ENCODE data around the gene PRKCE.

PRKCE gene

DNA sequence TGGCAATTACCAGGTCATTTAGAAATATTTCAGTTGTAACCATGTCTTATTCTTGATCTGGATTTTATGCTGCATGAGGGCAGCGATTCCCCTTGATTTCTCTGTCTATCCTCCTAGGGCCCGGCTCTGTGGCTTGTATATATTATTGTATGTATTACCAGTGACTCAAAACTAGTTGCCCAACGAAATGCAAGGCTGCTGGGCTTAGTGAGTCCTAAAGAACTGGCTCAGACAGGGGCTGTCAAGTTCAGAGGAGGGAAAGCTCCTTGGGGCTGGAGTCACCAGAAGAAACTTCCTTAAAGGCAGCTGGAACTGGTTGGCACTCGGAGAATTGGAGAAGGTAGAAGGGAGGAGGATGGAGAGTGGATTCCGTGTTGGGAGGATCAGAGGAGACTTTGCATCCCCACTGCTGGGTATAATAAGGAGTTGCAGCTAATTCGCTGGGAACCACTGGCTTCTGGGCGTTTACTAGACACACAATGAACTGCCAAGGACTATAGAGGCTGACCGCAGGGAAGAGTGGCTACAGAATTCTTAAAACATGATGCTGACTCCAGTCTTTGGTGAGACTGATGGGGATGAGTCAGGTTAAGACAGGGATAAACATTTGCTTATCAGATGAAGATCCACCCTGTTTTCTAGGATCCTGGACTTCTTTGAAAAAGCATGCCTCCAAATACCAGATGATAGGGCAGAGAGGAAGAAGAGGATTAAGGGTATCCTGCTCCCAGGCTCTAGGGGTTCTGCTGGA is 104.3 kb downstream of the PRKCE start:
- peak; percentile 86 for DNase-seq (ENCODE audit: low spot score)

DNA sequence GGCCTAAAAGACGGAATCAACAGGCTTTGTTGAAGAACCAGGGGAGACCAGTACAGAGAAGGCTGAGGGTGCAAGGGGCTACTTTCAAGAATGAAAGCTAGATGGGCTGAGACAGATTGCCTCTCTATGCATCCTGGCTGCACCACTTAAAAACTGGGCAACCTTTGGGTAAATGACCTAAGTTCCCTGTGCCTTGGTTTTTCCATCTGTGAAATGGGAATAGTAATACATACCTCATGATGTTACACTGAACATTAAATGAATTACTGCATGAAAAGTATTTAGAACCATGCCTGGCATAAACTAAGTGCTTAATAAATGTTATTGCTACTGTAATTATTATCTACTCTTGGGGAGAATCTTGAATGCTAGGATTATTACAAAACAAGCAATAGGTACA is 106.5 kb downstream of the PRKCE start:
- no peak for DNase-seq (ENCODE audit: low spot score)

DNA sequence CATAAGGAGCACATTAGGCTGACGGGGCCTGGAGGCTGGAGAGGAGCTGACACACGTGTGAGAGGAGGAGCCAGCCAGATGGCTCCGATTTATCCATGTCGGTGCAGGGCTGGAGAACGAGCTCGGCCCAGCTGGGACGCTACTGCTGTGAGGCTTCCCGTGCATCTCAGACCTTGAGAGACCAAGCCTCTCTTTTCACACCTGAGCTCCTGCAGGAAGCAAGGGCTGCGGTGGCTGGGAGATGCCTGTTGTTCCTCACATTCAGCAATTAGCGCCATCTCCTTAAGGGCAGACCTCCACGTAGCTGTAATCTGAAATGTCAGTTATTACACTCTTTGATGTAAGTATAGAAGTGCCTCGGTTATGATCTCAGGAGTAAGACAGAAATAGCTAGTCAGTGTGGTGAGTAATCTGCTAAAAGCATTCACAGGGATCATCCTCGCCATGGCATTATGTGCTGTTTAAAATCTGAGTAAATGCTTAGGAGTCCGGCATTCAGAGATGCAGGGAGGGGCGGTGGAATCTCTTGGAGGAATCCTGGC is 107.9 kb downstream of the PRKCE start:
- peak; percentile 66 for DNase-seq (ENCODE audit: low spot score)

DNA sequence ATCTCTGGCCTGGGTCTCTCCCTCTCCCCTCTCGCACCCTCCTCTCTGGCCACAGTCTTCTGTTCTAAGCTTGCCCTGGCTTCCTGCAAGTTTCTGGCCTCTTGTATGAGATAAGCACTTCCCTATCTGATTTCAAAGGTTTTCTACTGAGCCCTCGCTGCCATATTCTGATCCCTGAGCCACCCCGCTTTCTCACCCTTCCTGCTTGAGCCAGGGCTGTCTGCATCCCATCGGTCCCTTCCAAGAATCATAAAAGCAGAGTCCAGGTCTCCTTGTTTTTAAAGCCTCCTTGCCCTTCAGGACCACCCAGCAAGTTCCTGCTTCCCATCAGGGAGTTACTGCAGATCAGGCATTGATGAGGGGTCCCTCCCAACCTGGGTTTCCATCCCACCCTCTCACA is 110.2 kb downstream of the PRKCE start:
- no peak for DNase-seq (ENCODE audit: low spot score)

DNA sequence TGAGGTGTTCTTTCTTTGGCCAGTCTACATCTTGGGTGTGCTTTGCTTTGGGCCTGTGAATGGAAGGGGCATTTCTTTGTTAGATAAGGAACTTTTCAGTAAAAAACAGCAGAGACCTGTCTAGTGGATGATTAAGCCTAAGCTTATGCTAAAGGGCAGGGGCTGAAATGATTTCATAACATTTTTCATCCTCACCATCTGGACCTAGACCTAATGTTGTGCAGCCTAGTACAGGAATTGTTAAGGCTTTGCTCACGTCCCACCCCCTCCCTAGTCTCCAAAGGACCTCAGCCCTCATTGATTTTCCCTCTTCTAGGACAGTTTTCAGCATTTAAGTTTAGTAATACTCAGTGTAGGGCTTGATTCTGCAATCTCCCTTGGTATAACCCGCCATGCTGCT is 111.8 kb downstream of the PRKCE start:
- DNase-seq (ENCODE audit: low spot score) = no peak

DNA sequence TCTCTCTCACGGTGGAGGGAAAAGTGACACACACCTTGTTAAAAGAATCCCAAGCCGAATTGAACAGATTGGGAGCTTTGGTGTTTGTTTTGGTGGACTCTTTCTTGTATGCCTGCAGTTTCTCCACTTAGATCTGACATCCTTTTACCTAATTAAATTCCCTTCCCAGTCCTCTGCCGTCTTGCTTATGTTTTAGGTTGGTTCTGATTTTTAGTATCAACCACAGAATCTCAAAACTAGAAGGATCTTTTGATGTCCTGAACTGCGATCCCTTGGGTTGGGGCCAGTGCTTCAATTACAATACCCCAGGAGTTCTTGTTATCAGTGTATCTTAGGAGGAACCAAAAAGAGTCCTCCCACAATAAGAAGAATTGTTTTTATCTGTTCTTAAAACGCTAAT is 112.3 kb downstream of the PRKCE start:
- DNase-seq (ENCODE audit: low spot score) = no peak

DNA sequence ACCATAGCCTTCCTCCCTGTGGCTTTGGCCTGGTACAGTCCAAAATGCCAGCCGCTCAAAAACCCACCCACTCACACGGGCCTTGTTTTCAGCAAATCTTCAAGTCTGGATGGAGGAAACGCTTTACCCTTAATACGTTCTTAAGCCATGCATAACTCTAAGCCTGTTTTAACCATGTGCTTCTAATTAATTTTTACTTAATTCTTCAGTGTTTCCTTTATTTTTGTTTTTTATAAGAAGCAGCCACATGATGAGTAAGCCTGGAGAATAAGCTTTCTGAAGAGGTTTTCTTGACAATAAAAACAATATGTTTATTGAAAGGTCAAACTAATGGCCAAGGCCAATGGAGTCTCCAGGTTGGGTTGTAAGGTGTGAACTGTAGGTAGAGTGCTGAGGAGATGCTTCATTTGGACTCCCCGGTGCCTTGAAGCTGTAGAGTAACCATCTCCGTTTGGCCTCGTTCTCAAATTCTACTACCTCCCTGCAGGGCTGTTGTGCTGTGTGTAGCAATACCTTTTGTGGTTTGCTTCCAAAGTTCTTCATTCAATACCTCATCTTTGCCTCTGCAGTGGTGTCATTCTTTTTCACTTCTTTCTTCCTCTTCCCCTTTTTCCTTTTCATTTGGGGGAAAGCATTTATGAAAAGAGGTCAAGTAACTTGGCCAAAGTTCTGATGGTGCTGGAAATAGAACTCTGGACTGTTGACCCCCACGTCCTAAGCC is 113.7 kb downstream of the PRKCE start:
- DNase-seq (ENCODE audit: low spot score) = no peak

DNA sequence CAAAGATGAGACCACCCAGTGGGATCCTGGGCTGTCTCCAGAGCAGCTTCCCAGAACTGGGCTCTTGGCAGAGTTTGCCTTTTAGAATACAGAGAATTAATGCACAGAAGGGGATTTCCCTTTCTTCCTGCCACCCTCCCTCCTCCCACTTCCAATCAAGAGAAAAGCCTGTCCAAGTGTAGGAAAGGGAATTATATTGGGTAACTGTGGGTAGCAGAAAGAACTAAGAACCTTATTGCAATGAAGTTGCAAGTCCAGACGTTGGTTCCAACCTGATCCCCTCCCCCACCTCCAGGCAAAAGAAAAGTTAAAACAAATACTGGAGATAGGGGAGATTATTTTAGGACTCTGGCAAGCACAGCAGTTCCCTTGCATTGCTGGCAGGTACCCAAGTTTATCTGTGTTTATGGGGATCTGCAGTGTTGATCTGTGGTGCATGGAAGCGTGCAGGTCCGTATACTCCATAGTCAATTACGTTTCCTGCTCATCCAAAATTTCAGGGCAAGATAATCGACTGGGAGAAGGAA is 114.3 kb downstream of the PRKCE start:
- no peak for DNase-seq (ENCODE audit: low spot score)

DNA sequence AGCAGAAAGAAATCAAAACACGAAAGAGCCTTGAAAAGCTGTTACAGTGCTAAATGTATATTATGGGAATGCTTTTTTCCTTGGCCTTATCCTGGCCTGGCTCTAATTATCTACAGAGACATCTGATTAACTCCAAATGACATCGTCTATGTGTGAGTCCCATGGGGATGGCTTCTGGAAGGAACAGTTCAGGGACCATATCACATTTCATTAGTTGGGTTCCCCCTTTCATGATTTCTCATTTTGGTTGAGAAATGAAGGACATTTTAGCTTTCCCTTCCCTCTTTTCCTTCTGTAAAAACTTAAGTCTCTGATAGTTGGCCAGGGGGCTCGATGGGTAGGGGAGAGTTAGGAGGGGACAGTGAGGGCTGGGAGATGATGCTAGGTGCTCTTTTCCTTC is 116.7 kb downstream of the PRKCE start:
- no peak for DNase-seq (ENCODE audit: low spot score)

DNA sequence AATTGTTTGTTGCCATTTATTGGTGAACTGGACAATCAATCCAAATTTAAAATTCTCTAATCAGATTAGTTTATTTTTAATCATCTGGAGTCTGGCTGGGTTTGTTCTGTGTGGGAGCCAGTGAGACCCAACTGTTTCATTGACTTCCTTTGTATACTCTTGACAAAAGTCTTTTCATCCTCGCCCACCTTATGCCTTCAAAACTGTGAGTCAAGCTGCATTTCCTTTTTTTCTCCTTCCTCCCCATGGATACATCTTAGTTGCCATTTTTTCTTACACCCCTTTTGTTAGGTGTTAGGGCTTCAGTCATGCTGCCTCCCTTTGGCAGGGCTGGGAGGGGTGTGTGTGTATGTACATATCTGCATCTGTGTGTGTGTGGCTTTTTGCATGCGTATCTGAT is 117.6 kb downstream of the PRKCE start:
- no peak for DNase-seq (ENCODE audit: low spot score)

DNA sequence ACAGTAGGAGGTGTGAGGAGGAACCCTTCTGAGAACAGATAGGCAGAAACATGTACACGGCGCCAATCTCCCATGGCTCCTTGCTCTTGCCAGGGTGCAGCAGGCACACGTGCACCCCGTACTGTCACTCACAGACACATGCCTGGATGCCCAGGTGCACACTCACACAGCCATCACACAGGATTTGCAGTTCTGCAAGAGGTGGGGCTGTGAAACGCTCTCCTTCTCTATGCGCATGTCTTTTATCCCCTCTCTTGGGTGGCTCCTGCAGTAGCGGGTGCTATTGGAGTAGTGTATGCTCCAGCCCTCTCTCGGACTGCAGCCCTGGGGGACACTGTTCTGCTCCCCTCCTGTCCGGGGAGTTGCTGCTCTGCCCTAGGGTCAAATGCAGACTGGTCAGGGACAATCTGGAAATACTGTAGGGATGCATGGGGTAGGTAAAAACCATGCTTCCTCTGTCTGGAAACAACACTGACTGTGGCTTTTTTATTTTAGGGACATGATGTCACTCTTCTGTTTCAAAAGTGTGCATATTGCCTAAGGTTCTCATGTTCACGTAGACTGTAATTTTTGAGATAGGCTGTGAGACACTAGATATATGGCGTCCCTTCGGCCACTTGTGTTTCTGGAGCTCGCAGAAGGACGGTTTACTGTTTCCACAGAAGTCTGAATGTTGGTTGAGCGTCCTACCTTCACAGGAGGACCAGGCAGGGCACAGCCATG is 118.5 kb downstream of the PRKCE start:
- no peak for DNase-seq (ENCODE audit: low spot score)

DNA sequence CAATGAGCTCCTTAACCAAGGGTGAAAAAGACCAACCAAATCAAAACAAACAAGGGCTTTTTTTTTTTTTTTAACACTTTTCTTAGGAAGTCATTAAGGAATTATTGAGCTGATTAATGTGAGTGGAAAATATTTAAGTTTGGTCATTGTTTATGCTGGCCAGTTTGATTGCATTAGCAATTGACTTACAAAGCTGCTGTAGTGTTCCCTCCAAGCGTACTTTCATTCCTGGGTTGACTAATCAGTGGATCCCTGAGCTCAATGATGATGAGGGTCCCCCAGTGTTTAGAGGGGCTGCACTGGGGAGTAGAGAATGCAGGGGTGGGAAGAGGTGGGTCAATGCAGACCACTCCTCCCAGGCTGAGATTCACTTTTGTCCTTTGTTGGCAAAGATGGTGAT is 119.3 kb downstream of the PRKCE start:
- DNase-seq (ENCODE audit: low spot score) = no peak

DNA sequence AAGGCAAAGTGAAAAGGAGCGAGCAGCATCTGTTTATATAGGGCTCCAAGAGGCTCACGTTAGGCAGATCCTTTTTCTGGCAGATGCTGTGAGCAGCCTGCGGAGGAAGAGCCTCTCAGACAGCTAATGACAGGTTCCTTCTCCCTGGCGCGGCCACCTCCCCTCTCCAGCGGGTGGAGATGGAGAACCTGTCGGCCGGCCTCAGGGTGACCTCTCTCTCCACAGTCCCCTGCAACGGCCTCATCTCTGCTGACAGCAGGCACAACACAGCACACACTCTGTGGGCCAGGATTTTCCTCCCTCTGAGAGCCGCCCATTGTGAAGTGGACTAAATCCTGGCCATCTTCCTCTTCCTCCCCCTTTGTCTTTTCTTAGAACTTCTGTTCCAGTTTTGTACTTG is 119.8 kb downstream of the PRKCE start:
- DNase-seq (ENCODE audit: low spot score) = peak; percentile 38

DNA sequence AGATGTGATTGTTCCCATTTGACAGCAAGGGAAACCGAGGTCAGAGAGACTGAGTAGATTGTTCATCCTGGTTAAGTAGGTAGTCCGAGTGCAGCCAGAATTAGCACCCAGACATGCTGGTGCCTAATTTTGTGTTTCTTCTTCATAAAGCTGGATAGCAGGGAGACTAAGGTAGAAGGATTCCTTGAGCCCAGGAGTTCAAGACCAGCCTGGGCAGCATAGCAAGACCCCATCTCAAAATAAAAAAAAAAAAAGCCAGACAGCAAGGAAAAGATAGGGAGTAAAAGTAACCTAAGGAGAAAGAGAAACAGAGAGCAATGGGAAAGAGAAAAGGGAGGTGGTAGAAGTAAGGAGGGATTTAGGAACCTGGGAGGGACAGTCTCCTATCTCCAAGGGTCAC is 120.6 kb downstream of the PRKCE start:
- DNase-seq (ENCODE audit: low spot score) = no peak

DNA sequence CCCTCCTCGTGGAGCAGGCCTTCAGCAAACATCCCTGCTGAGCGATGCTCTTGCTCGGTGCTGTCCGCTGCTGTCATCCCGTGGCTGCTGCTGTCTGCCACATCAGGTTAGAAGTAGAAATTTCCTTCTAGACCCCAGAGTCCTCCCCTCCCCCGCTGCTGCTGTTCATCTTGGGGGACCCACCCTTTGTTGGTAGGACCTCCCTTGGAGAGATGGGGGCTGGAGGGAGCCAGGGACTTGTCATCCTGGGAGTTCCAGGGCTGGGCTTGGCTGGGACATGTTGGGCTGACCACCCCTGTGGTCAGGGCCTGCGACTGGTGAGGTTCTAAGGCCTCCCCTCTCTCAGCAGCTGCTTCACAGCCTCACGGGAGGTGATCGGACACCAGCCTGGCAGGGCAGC is 122.4 kb downstream of the PRKCE start:
- DNase-seq (ENCODE audit: low spot score) = no peak

DNA sequence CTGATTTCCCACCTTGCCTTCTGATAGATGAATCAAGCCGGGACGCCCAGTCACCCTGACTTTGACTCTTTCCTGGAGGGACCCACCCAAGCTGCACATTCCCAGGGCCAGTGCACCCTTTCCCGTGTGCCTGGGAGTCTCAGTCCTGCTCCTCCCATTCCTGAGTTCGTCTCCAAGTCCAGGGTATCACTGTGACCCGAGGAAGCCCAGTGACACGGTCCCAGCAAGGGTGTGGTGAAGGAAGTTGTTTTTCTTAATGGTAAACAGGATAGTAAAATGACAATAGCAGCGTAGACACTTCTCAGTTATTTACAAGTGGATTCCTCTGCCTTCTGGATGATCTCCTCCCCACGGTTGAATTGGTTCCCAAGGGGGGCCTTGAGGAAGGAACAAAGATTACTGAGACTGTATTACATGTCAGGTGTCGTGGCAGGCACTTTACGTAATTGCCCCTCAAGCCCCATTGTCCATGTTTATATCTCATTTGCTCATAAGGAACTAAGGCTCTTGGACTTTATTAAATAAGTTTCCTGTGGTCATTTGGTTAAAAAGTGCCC is 123.3 kb downstream of the PRKCE start:
- no peak for DNase-seq (ENCODE audit: low spot score)

DNA sequence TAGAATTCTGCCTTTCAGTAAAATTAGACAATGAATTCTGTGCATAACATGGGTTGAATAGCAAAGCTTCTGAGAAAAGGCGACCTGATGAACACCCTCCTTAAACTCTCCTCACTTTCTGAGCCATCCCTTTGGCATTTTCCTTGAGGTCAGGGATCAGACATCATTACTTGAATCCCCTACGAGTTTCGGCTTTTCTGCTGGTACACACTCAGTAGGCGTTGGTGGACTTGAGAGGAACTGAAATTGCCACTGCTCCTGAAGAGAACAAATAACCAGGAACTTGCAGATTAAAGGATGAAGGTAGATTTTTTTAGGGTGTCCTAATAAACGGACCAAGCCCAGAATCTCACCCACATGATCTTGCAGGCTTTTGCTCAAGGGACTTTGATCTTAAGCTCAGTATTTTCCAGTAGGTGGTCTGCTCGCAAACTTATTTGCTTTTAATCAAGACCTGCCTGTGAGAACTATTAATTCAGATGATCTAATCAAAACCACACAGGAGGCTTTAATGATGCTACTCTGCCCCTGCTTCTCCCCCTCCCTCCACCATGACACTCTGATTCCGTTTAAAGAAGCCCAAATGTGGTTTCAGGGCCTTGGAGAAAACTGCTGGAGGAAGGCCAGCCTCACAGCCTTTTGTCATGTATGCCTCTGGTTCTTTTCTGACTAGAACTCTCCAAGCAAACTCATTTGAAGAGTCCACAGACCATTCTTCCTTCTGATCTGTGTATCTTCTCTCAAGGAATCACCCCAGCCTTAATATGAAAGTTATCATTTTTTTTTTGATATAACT is 124.9 kb downstream of the PRKCE start:
- DNase-seq (ENCODE audit: low spot score) = peak; percentile 49

DNA sequence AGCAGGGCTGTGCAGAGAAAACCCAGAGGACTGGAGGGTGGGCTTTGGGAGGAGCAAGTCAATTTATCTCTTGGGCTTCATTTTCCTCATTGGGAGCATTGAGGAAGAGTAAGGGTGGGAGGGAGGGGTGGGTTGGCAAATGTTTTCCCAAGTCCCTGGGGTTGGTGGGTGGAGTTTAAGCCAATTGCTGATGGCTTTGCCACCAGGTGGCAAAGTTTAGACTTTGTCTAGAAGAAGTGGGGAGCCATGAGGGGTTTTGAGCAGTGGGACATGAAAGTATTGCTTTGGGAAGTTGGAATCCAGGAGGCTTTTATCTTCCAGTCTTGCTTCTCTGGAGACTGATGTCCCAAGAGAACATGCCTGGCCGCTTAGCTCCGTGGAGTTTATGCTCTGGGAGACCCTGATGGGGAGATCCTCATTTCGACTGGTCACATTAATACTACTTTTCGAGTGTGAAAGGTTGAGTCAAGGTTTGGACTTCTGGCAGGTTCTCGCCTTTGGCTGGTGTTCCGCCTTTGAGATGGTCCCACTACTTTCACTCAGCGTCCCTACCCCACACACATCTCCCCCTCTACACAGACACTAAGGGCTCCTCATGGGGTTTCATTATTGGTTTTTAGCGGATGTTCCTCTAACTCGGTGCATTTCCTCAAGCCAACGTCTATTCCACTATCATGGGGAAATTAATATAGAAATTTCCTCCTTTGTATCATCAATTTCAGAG is 126.7 kb downstream of the PRKCE start:
- no peak for DNase-seq (ENCODE audit: low spot score)

DNA sequence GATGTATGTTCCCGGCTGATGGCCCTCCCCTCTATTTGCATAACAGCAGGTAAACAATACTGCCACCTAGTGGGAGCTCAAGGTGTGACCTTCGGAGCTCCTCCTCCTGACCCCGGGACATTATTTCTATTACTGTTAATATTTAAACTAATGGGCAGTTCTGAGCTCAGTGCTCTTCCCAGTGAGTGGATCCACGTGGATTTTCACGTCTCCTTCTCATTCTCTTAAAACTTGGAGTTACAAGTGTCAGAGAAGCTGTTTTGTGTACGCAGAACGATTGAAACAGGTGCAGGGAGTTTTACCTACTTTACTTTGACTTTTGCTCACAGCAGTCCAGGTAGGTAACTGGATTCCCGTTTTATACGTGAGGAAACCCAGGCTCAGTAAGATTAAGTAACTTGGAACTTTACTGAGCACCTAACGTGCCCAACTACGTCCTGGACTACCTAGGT is 127.3 kb downstream of the PRKCE start:
- DNase-seq (ENCODE audit: low spot score) = peak; percentile 75

Data from AG08395 (cell line).